ENCODE data around the gene DTNB. TPM values are rescaled to one million over a fixed set of nuclear protein-coding genes. Genes with fewer than 3 reads are reported as not detected.

DTNB gene
- total and polyA plus RNA-seq, 10 of the 15 experiments (the other 5 are each of a cell fraction or from before 2014, with no cell fraction given), result 4.5 to 30.6 (median 11.9) TPM

GRCh38 chr2:25419678-25420242 lies 253.6 kb downstream of the DTNB start (continued):
- no peak for TF ChIP-seq BCLAF1 (IDR thresholded peaks at IDR 0.05)
- TF ChIP-seq TCF7 (IDR thresholded peaks at IDR 0.05; ENCODE audit: borderline replicate concordance), result peak; percentile 98
- peak; percentile 98 for TF ChIP-seq TBL1XR1 (IDR thresholded peaks at IDR 0.05; ENCODE audit: low read depth, low read length)
- peak; percentile 10; the same call in 1 of the 2 replicates for TF ChIP-seq SMARCA5 (IDR thresholded peaks at IDR 0.05)
- TF ChIP-seq ETV6 (conservative IDR thresholded peaks at IDR 0.05 in 1 of 2, IDR thresholded peaks at IDR 0.05 in 1 of 2; ENCODE audit: borderline replicate concordance in 1 of 2, low read depth in 1 of 2), result peak in 1 of 2 experiments; percentile 92; a peak in 2 of 4 replicates
- TF ChIP-seq MTA2 (IDR thresholded peaks at IDR 0.05; ENCODE audit: low read depth), result peak; percentile 89
- TF ChIP-seq ATF3 (IDR thresholded peaks at IDR 0.05; ENCODE audit: borderline replicate concordance, extremely low read depth, low read depth, low read length), result no peak
- no peak for TF ChIP-seq RB1 (IDR thresholded peaks at IDR 0.05; ENCODE audit: borderline replicate concordance)
- TF ChIP-seq BMI1 (IDR thresholded peaks at IDR 0.05; ENCODE audit: borderline replicate concordance), result peak; percentile 45; the same call in 1 of the 2 replicates
- no peak for TF ChIP-seq MYC (IDR thresholded peaks at IDR 0.05; ENCODE audit: insufficient read depth, insufficient read length, insufficient replicate concordance, low read length, severe bottlenecking)
- peak; percentile 98 for TF ChIP-seq ZBED1 (IDR thresholded peaks at IDR 0.05; ENCODE audit: borderline replicate concordance)
- TF ChIP-seq ATF7 (IDR thresholded peaks at IDR 0.05; ENCODE audit: low read depth), result peak; percentile 89
- TF ChIP-seq NBN (IDR thresholded peaks at IDR 0.05), result peak; percentile 89; the same call in 1 of the 2 replicates
- peak; percentile 100 for TF ChIP-seq SPI1 (IDR thresholded peaks at IDR 0.05; ENCODE audit: borderline replicate concordance, insufficient read depth, low read depth, low read length)
- TF ChIP-seq E2F8 (IDR thresholded peaks at IDR 0.05; ENCODE audit: low read depth, partially characterized antibody), result no peak
- peak; percentile 83 for TF ChIP-seq POLR2AphosphoS5 (IDR thresholded peaks at IDR 0.05; ENCODE audit: low read length)
- TF ChIP-seq ZNF207 (IDR thresholded peaks at IDR 0.05; ENCODE audit: borderline replicate concordance), result peak; percentile 16; the same call in 1 of the 2 replicates
- peak; percentile 99 for TF ChIP-seq NR2F1 (conservative IDR thresholded peaks at IDR 0.05)
- TF ChIP-seq STAT3 (IDR thresholded peaks at IDR 0.05; ENCODE audit: low read depth, low read length), result no peak

All from GM12878 (cell line).